Peyer's patch (tissue), 4 donors: ENCODE measurements around the gene B3GAT3. TPM values are rescaled to one million over a fixed set of nuclear protein-coding genes. Genes with fewer than 3 reads are reported as not detected.

Experiments
- DNase-seq, 3 donors: peaks; one replicate each; pipeline ENCODE4 v3.0.0-alpha.2; 2017 to 2019
- H3K27ac ChIP-seq, 4 donors: fragments of 200-600 bp; sonication (generic); one replicate each; pipeline ENCODE4 v1.5.1; 2016 to 2019
- H3K27me3 ChIP-seq, 2 donors: fragments of 200-600 bp; sonication (generic); one replicate each; pipeline ENCODE4 v1.5.1; 2019
- H3K36me3 ChIP-seq, 3 donors: fragments of 200-600 bp; sonication (generic); one replicate each; pipeline ENCODE4 v1.5.1; 2016 to 2019
- H3K4me1 ChIP-seq, 4 donors: fragments of 200-600 bp; sonication (generic); one replicate each; pipeline ENCODE4 v1.5.1; 2016 to 2019
- H3K4me3 ChIP-seq, 4 donors: fragments of 200-600 bp; sonication (generic); 1 replicate in 3 of 4; 2 replicates in 1 of 4; pipeline ENCODE4 v1.5.1; 2016 to 2019; ENCODE audit warnings: mild to moderate bottlenecking in 1 of 4
- H3K9me3 ChIP-seq, 4 donors: fragments of 200-600 bp; sonication (generic); one replicate each; pipeline ENCODE4 v1.5.1; 2016 to 2019; ENCODE audit warnings: mild to moderate bottlenecking in 1 of 4
- POLR2A ChIP-seq, 2 donors: fragments of 450-650 bp; IDR thresholded peaks; one replicate each; pipeline ENCODE4 v1.5.1; 2017; ENCODE audit warnings: antibody characterized with exemption in 2 of 2, mild to moderate bottlenecking in 2 of 2, moderate library complexity in 2 of 2
- total RNA-seq, 4 donors: library from RNA; depleted of rRNA; stranded (reverse); fragments of >200 nt; gene quantifications; one replicate each; pipeline ENCODE4 v1.1.0, GENCODE V29; 2016
- TF ChIP-seq, protein P1 (sequence below), 6 experiments: fragments of 450-650 bp in 4 of 6; fragments of 200-600 bp in 2 of 6; sonication (generic) in 1 of 6; IDR thresholded peaks; one replicate each; pipeline ENCODE4 v1.5.1; 2017 to 2019; ENCODE audit warnings: antibody characterized with exemption in 6 of 6, mild to moderate bottlenecking in 3 of 6, moderate library complexity in 1 of 6

B3GAT3 gene
- total RNA-seq, 4 donors from 2014 or later: 26.6 to 88.3 (median 38.0) TPM

- peaks cover 4 to 26% (median 10%) of the 10 kb centered on the region in 4 donors for H3K4me1 ChIP-seq
- no peak overlapping the region for H3K4me3 ChIP-seq
- H3K27ac ChIP-seq: no peak overlapping the region
- H3K36me3 ChIP-seq: peaks cover 0 to 14% (median 0%) of the 10 kb centered on the region in 3 donors
- no peak for DNase-seq
- no peaks in the 10 kb centered on the region for H3K27me3 ChIP-seq
- TF ChIP-seq, protein P1, sequence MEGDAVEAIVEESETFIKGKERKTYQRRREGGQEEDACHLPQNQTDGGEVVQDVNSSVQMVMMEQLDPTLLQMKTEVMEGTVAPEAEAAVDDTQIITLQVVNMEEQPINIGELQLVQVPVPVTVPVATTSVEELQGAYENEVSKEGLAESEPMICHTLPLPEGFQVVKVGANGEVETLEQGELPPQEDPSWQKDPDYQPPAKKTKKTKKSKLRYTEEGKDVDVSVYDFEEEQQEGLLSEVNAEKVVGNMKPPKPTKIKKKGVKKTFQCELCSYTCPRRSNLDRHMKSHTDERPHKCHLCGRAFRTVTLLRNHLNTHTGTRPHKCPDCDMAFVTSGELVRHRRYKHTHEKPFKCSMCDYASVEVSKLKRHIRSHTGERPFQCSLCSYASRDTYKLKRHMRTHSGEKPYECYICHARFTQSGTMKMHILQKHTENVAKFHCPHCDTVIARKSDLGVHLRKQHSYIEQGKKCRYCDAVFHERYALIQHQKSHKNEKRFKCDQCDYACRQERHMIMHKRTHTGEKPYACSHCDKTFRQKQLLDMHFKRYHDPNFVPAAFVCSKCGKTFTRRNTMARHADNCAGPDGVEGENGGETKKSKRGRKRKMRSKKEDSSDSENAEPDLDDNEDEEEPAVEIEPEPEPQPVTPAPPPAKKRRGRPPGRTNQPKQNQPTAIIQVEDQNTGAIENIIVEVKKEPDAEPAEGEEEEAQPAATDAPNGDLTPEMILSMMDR (IDR thresholded peaks at IDR 0.05): no peak
- no peak for TF ChIP-seq POLR2A (IDR thresholded peaks at IDR 0.05)
- H3K9me3 ChIP-seq: no peaks in the 10 kb centered on the region
Measured at GRCh38 chr11:62604460-62605120, 17.2 kb downstream of the B3GAT3 start.

DNA sequence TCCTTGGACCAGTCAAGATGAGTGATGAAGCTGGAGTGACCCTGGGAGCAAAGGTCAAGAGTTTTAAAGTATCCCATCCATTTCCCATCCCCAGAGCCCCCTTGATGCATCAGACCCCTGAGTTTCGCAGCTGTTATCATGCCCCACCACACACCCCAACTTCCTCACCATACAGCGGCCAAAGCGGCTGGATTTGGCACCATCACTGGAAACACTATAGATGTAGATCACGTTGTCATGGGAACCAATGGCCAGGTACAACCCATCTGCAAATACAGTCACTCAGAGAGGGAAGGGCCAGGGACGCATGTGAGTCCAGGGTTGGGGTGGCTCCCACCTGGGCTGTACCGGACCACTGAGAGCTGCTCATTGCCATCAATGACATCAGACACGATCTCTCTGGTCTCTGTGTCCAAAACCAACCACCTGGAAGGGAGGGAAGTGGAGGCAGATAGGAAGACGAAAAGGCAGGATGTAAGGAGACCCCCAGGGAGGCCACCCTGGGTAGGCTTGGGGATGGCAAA is 17.9 kb downstream of the B3GAT3 start:
- H3K27ac ChIP-seq: no peak overlapping the region
- no peaks in the 10 kb centered on the region for H3K9me3 ChIP-seq
- peaks cover 6 to 33% (median 12%) of the 10 kb centered on the region in 4 donors for H3K4me1 ChIP-seq
- no peak for TF ChIP-seq POLR2A (IDR thresholded peaks at IDR 0.05)
- TF ChIP-seq, protein P1 (IDR thresholded peaks at IDR 0.05): no peak
- no peak overlapping the region for H3K4me3 ChIP-seq
- DNase-seq: no peak
- H3K36me3 ChIP-seq: peaks cover 0 to 14% (median 0%) of the 10 kb centered on the region in 3 donors
- no peaks in the 10 kb centered on the region for H3K27me3 ChIP-seq

- Histone ChIP-seq H3K4me3 (peak overlapping the region; percentile 76 to 100 (median 96)), H3K36me3 (peaks cover 0 to 19% (median 0%) of the 10 kb centered on the region in 3 donors), H3K27me3 (no peaks in the 10 kb centered on the region), H3K27ac (peak overlapping the region; percentile 94 to 99 (median 98)), H3K4me1 (peaks cover 6 to 40% (median 13%) of the 10 kb centered on the region in 4 donors), H3K9me3 (no peaks in the 10 kb centered on the region)
- TF ChIP-seq, protein P1 (IDR thresholded peaks at IDR 0.05): no peak
- no peak for TF ChIP-seq POLR2A (IDR thresholded peaks at IDR 0.05)
- DNase-seq: no peak
Measured at GRCh38 chr11:62603072-62603408, 18.7 kb downstream of the B3GAT3 start.

- TF ChIP-seq, protein P1 (IDR thresholded peaks at IDR 0.05): peak in 3 of 6 experiments; percentile 31 to 42 (median 32)
- no peak for TF ChIP-seq POLR2A (IDR thresholded peaks at IDR 0.05)
- DNase-seq: peak; percentile 47 to 87 (median 77)
- peak overlapping the region; percentile 94 to 99 (median 98) for H3K27ac ChIP-seq
- H3K9me3 ChIP-seq: no peaks in the 10 kb centered on the region
- H3K4me3 ChIP-seq: peak overlapping the region; percentile 76 to 100 (median 96)
- no peaks in the 10 kb centered on the region for H3K27me3 ChIP-seq
- H3K36me3 ChIP-seq: peaks cover 0 to 26% (median 0%) of the 10 kb centered on the region in 3 donors
- peaks cover 6 to 40% (median 13%) of the 10 kb centered on the region in 4 donors for H3K4me1 ChIP-seq
Measured at GRCh38 chr11:62602141-62603071, 19.4 kb downstream of the B3GAT3 start.

DNA sequence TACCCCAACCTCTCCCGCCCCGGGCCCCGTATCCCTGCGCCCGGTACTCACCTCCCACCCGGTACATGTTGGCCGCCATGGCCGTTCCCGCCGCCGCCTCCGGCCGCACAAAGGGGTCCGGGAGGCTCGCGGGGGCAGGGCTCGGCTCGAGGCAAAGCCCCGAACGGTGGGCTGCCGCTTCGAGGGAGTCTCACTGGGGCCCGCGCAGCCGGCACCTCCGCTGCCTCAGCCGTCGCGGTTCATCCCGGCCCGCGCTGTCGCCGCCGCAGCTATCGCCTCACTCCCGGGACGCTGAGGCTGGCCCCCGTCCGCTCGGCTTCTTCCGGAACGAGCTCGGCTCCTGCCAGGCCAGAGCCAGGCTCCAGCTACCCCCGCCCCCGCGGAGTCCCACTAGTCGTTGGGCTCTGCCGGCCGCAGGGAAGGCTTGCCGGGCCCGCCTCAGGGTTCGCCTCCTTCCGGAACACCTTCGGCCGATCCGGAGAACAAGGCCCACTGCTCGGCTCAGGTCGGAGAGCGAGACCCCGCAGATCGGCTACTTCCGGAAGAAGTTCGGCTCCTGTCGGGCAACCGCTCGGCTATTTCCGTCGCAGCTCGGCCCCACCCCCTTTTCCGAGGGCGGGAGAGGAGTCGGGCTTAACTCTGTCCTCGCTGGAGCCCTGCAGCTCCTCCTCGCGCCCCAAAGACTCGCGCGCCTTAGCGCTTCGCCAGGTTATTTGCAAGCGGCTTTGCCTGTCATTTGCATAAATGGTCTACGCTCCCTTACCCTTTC is 20.2 kb downstream of the B3GAT3 start, which contains the start of gene MTA2:
MTA2 (minus strand) TSS at position 494 of the 769 bp plus-strand sequence; CDS start at position 79, 415 bp downstream.
- peaks cover 0 to 34% (median 0%) of the 10 kb centered on the region in 3 donors for H3K36me3 ChIP-seq
- peaks cover 6 to 36% (median 13%) of the 10 kb centered on the region in 4 donors for H3K4me1 ChIP-seq
- DNase-seq: peak; percentile 95 to 100 (median 99)
- TF ChIP-seq, protein P1 (IDR thresholded peaks at IDR 0.05): no peak
- peak; percentile 56 to 66 for TF ChIP-seq POLR2A (IDR thresholded peaks at IDR 0.05)
- peak within 1 kb of the TSS; percentile 94 to 99 (median 98) for H3K27ac ChIP-seq
- no peaks in the 10 kb centered on the region for H3K9me3 ChIP-seq
- no peaks in the 10 kb centered on the region for H3K27me3 ChIP-seq
- peak within 1 kb of the TSS; percentile 76 to 100 (median 96) for H3K4me3 ChIP-seq
